HG03060 (cell line): ENCODE data around the gene GRIN2C.

Source experiments
- ATAC-seq: cut with Tn5 transposase; IDR thresholded peaks from one replicate; pipeline ENCODE4 v1.9.1; 2021; ENCODE audit warnings: low read depth, moderate number of reproducible peaks; ENCODE audit not compliant: unreplicated experiment

Gene GRIN2C

GRCh38 chr17:74864866-74865395, 5.2 kb upstream of the GRIN2C start:
- ATAC-seq: no peak

DNA sequence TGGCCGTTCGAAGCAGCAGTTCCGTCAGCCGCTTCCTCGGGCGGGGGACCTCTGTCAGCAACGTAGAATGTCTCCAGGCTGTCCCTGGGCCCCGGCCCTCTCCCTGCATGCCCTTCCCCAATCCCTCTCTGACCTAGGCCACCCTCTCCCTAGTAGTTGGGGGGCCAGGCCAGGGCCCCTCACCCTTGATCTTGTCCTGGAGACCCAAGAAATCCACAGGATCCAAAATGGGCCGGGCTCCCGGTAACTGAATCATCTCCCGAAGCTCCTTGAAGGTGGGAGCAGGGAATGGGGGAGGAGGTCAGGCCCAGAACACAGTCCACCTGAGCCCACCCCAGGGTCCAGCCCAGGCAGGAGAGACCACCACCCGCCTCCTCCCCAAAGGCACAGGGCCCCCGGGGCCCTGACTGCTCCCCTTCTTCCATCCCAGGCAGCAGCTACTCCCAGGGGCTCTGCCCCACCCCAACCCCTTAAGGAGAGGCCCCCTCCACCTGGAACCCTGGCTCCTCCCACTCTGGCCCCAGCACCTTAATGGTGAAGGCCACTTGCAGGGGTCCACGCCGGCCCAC, 4.7 kb upstream of the GRIN2C start:
- ATAC-seq: no peak

DNA sequence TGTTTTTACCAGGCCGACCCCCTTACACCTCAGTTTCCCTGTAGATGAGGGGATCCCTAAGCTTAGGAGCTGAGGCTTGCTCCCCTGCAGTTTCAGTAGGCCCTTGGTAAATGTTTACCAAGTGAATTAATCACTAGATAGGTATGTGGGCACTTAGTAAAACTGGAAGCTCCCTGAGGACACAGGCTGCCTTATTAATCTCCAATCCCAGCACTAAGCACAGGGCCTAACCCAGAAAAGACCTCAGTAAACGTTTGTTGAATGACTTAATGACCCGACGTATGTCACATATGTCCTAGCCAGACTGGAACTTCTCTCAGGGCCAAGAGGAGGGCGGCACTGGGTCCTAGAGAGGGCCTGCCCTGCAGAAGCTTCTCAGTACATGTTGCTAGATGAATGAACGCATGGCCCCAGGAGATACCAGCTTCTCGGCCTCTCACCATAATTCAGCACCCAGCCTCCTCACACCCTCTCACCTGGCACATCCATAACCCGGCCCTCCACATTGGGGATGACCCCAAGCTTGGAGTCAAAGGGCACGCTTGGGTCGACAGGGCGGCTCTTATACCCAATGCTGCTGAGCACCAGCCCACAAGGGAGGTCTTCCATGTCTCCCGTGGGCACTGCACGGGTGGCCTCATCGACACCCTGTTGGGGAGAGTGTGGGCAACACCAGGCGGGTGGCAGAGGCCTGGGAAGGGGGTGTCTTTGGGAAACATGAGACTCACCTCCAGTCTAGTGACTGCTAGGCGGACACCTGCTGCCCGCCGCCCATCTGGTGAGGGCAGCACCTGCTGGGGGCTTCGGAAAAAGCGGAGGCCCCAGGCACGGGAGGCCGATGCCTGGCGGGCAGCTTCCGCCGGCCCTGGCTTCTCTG, 4.0 kb upstream of the GRIN2C start:
- no peak for ATAC-seq

- no peak for ATAC-seq
These were observed 3.2 kb upstream of the GRIN2C start for GRCh38 chr17:74862919-74863318.

DNA sequence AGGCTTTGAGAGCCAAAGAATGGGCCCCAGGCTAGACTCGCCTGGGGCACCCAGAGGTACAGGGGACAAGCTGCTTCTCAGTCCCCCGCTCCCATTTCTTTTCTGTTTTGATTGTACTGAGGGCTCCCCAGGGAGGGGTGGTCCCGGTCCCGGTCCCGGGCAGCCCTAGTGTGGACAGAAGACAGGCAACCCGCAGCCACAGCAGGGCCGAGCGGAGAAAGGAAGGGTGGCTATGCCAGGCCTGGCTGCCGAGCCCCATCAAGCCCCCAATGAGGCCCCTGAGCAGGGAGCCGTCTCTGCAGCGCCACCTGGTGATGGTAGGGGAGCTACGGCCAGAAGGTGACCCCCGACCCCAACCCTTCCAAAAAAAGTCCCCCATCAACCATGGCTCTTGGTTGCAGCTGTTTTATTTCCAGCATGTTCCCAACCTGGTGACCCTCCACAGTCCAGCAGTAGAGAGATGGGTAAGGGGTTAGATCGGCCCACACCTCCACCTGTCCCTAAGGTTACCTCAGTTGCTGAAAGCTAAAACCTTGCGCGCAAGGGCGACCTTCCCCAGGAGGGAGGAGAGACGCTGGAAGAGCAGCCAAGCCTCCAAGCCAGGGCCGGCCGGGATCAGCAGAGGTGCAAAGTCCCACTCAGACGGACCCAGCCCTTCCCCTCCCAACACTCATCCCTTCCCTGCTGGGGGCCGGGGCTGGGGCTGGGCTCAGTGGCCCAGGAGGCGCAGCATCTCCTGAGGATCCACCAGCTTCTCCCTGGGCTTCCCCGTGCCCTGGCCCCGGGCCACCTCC, 2.6 kb upstream of the GRIN2C start:
- ATAC-seq: no peak

DNA sequence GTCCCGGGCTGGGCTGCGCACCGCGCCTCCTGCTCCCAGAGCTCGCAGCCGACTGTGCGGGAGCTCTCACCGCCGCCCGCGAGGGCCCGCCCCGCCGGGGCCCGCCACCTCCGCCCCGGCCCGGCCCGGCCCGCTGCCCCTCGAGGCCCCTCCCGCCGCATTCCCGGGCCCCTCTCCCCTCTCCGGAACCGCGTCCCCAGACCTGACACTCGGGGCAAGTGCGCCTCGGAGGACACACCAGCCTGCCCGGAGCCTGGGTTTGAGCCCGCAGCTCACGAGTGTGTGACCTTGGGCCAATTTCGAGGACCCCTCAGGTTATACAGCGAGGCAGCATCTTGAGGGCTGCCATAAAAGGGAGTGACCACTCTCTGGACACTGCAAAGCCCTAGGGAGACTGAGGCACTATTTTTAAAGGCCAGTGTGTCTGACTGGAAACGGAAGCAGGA, 2.0 kb upstream of the GRIN2C start:
- ATAC-seq: no peak

GRCh38 chr17:74860872-74861661, 1.4 kb upstream of the GRIN2C start:
- no peak for ATAC-seq

DNA sequence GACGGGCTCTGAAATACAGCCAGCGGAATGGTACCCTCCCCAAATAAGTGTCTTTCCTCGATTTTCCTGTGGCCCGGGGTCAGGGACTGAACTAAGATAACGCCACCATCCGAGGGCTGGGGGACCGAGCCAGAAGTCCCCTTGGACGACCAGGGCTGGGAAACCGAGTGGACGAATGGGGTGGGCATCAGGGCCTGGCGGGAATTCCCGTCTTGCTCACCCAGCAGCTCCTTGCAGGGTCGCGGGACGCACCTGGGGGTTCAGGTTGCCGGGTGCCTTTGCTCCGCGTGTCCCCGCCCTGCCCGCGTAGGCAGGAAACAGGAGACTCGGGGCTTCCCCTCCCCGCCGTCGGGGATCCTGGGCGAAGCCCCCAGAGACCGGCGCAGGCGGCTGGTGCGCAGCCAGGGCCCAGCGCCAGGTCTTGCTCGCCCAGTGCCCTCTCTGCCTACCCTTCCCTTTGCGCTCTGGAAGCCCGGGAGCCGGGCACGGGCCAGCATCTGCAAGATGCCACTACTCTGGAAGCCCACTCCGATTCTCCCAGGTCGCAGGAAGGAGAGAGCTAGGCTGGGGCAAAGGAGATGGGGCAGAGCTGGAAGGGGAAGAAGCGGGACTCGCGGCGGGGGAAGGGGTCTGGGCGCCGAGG, 665 bp upstream of the GRIN2C start:
- ATAC-seq: no peak

GRCh38 chr17:74858672-74859458, 820 bp downstream of the GRIN2C start:
- no peak for ATAC-seq

- no peak for ATAC-seq
These were observed 2.5 kb downstream of the GRIN2C start for GRCh38 chr17:74857191-74857590.

GRCh38 chr17:74856112-74856511, 3.6 kb downstream of the GRIN2C start:
- ATAC-seq: no peak

- ATAC-seq: no peak
These were observed 4.4 kb downstream of the GRIN2C start for GRCh38 chr17:74855323-74855722.

- no peak for ATAC-seq
These were observed 4.9 kb downstream of the GRIN2C start for GRCh38 chr17:74854792-74855191.

- no peak for ATAC-seq
These were observed 6.0 kb downstream of the GRIN2C start for GRCh38 chr17:74853669-74854068.

DNA sequence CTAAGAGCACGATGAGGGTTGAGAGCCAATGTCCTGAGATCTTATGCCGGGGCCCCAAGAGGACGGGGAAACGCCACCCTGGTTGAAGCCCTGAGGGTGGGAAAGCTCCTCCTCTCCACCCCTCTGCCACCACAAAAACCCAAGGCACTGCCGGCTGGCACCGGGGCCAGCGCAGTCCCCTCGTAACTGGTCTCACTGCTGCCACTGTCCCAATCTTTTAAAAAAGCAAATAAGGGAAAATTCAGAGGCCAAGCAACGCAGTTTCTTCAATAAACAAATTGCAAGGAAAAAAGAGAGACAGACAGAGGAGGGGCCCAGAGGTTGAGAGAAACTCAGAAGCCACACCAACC, 6.7 kb downstream of the GRIN2C start:
- ATAC-seq: no peak

DNA sequence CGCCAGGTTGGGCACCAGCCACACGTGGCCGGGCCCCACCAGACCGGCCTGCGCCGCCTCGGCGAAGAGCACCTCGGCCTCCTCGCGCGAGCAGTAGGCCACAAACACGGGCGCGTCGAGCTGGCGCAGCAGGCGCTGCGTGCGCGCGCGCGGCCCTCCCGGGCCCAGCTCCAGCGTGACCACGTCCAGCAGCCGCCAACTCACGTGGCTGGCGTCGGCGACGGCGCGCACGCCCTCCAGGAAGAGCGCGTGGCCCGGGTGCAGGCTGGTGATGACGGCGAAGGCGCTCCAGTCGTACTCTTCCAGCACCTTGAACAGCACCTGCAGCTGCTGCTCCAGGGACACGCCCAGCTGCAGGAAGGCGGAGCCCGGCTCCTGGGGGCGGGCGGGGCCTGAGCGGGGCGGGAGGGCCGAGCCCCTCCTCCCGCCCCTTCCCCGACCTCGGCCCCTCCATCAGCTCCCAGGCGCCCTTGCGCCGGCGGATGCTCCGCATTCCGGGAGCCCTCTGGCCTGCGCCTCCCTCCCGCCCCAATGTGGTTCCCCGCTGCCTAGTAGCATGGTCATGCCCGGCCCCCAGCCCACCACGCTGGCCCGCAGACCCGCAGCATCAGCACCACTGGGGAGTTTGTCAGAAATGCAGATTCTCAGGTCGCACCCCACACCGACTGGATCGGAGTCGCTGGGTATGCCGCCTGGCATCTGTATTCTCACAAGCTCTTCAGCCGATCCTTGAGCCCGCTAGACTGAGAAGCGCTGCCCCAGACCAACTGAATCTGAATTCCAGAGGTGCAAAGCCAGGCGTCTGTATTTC, 7.2 kb downstream of the GRIN2C start:
- ATAC-seq: no peak

GRCh38 chr17:74851612-74852236, 8.0 kb downstream of the GRIN2C start:
- no peak for ATAC-seq

DNA sequence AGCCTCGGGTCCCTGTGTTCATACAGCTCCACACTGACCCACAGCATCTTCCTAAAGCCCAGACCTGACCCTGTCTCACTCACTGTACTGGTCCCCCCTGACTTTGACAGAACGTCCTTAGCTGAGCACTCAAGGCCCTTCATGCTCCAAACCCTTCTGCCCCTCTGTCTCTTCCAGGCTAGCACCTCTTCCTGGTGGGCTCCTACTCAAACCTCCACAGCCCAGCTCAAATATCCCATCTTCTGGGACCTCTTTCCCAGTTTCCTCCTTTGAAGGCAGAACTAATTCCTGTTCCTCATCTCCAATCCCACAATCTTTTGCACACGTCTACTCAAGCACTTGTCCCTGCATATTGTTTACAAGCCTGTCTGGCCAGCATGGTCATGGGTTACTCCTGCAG, 8.8 kb downstream of the GRIN2C start:
- ATAC-seq: no peak
